ENCODE data around the gene AKR7A2.
"Not testable (repeated sequence)": the region's sequence is repeated elsewhere in the genome, so short reads cannot be mapped to it uniquely, and the experiment has no call there.

AKR7A2 gene

GRCh38 chr1:19256301-19256700 lies 55.6 kb downstream of the AKR7A2 start:
- DNase-seq = not testable (repeated sequence)

- DNase-seq = no peak
Observed at GRCh38 chr1:19255288-19255687, 56.7 kb downstream of the AKR7A2 start.

GRCh38 chr1:19254416-19254815 lies 57.5 kb downstream of the AKR7A2 start:
- DNase-seq = no peak
